T-helper 2 cell treated with Interferon-gamma antibody and Interleukin-4, amounts not matched to agents 5 μg/mL and 100 μg/mL, for 36 hours (primary cell): ENCODE data around the gene CDS1.
A peak's percentile ranks its signal among the peaks of the same experiment; 100 is the strongest.

ENCODE experiments used
- DNase-seq: peaks from one replicate; pipeline ENCODE4 v3.0.0; 2021; ENCODE audit warnings: low spot score
- H3K27ac Mint-ChIP-seq: one replicate; pipeline ENCODE4 v1.8.0; 2021; ENCODE audit warnings: mild to moderate bottlenecking, mixed read lengths
- H3K27me3 Mint-ChIP-seq: one replicate; pipeline ENCODE4 v1.8.0; 2021; ENCODE audit warnings: low read depth, mixed read lengths
- H3K36me3 Mint-ChIP-seq: one replicate; pipeline ENCODE4 v1.8.0; 2021; ENCODE audit warnings: low read depth, mixed read lengths
- H3K4me1 Mint-ChIP-seq: one replicate; pipeline ENCODE4 v1.8.0; 2021; ENCODE audit warnings: low read depth, mixed read lengths
- H3K4me3 Mint-ChIP-seq: one replicate; pipeline ENCODE4 v1.8.0; 2022; ENCODE audit warnings: mild to moderate bottlenecking, moderate library complexity, mixed read lengths
- H3K9me3 Mint-ChIP-seq: one replicate; pipeline ENCODE4 v1.8.0; 2021; ENCODE audit warnings: mixed read lengths

Gene CDS1

GRCh38 chr4:84579403-84579776 lies 3.5 kb upstream of the CDS1 start:
- peaks cover 38% of the 10 kb centered on the region for H3K27me3 Mint-ChIP-seq
- no peaks in the 10 kb centered on the region for H3K36me3 Mint-ChIP-seq
- no peak overlapping the region for H3K4me3 Mint-ChIP-seq
- no peak overlapping the region for H3K27ac Mint-ChIP-seq
- H3K4me1 Mint-ChIP-seq, result peaks cover 18% of the 10 kb centered on the region
- H3K9me3 Mint-ChIP-seq, result no peaks in the 10 kb centered on the region
- DNase-seq, result no peak

- peak; percentile 81 for DNase-seq
- peak overlapping the region; percentile 75 for H3K4me3 Mint-ChIP-seq
- H3K27ac Mint-ChIP-seq, result no peak overlapping the region
- peaks cover 62% of the 10 kb centered on the region for H3K27me3 Mint-ChIP-seq
- H3K9me3 Mint-ChIP-seq, result no peaks in the 10 kb centered on the region
- no peaks in the 10 kb centered on the region for H3K36me3 Mint-ChIP-seq
- H3K4me1 Mint-ChIP-seq, result peaks cover 16% of the 10 kb centered on the region
Measured at GRCh38 chr4:84582302-84582987, 482 bp upstream of the CDS1 start.

- peaks cover 16% of the 10 kb centered on the region for H3K4me1 Mint-ChIP-seq
- H3K4me3 Mint-ChIP-seq, result peak overlapping the region; percentile 73
- H3K36me3 Mint-ChIP-seq, result no peaks in the 10 kb centered on the region
- H3K9me3 Mint-ChIP-seq, result no peaks in the 10 kb centered on the region
- H3K27ac Mint-ChIP-seq, result no peak overlapping the region
- H3K27me3 Mint-ChIP-seq, result peaks cover 56% of the 10 kb centered on the region
- no peak for DNase-seq
Measured at GRCh38 chr4:84583876-84584380, 1.0 kb downstream of the CDS1 start.

GRCh38 chr4:84585251-84585650 lies 2.3 kb downstream of the CDS1 start:
- Mint-ChIP-seq H3K27ac (no peak overlapping the region), H3K36me3 (no peaks in the 10 kb centered on the region), H3K27me3 (peaks cover 56% of the 10 kb centered on the region), H3K9me3 (no peaks in the 10 kb centered on the region), H3K4me3 (no peak overlapping the region), H3K4me1 (peaks cover 16% of the 10 kb centered on the region)
- DNase-seq, result no peak

- Mint-ChIP-seq H3K36me3 (no peaks in the 10 kb centered on the region), H3K4me1 (no peaks in the 10 kb centered on the region), H3K4me3 (no peak overlapping the region), H3K9me3 (no peaks in the 10 kb centered on the region), H3K27ac (no peak overlapping the region), H3K27me3 (peaks cover 3% of the 10 kb centered on the region)
- no peak for DNase-seq
Measured at GRCh38 chr4:84594724-84595123, 11.8 kb downstream of the CDS1 start.

GRCh38 chr4:84596826-84597225 lies 13.9 kb downstream of the CDS1 start:
- Mint-ChIP-seq H3K4me3 (no peak overlapping the region), H3K36me3 (no peaks in the 10 kb centered on the region), H3K4me1 (no peaks in the 10 kb centered on the region), H3K27ac (no peak overlapping the region), H3K27me3 (no peaks in the 10 kb centered on the region), H3K9me3 (no peaks in the 10 kb centered on the region)
- DNase-seq, result no peak

- H3K27me3 Mint-ChIP-seq, result no peaks in the 10 kb centered on the region
- no peak for DNase-seq
- H3K27ac Mint-ChIP-seq, result no peak overlapping the region
- H3K4me3 Mint-ChIP-seq, result no peak overlapping the region
- H3K9me3 Mint-ChIP-seq, result no peaks in the 10 kb centered on the region
- H3K36me3 Mint-ChIP-seq, result no peaks in the 10 kb centered on the region
- H3K4me1 Mint-ChIP-seq, result no peaks in the 10 kb centered on the region
Measured at GRCh38 chr4:84597450-84597849, 14.5 kb downstream of the CDS1 start.

GRCh38 chr4:84606645-84607044 lies 23.7 kb downstream of the CDS1 start:
- Mint-ChIP-seq H3K27ac (no peak overlapping the region), H3K27me3 (no peaks in the 10 kb centered on the region), H3K4me1 (no peaks in the 10 kb centered on the region), H3K36me3 (no peaks in the 10 kb centered on the region), H3K9me3 (no peaks in the 10 kb centered on the region), H3K4me3 (no peak overlapping the region)
- DNase-seq, result no peak

- no peak overlapping the region for H3K4me3 Mint-ChIP-seq
- H3K27me3 Mint-ChIP-seq, result no peaks in the 10 kb centered on the region
- H3K27ac Mint-ChIP-seq, result no peak overlapping the region
- DNase-seq, result no peak
- H3K4me1 Mint-ChIP-seq, result no peaks in the 10 kb centered on the region
- H3K36me3 Mint-ChIP-seq, result no peaks in the 10 kb centered on the region
- no peaks in the 10 kb centered on the region for H3K9me3 Mint-ChIP-seq
Measured at GRCh38 chr4:84611531-84611930, 28.6 kb downstream of the CDS1 start.

GRCh38 chr4:84614891-84615290 lies 32.0 kb downstream of the CDS1 start:
- Mint-ChIP-seq H3K4me3 (no peak overlapping the region), H3K27ac (no peak overlapping the region), H3K27me3 (no peaks in the 10 kb centered on the region), H3K4me1 (no peaks in the 10 kb centered on the region), H3K36me3 (no peaks in the 10 kb centered on the region), H3K9me3 (no peaks in the 10 kb centered on the region)
- DNase-seq, result no peak

- no peaks in the 10 kb centered on the region for H3K36me3 Mint-ChIP-seq
- no peaks in the 10 kb centered on the region for H3K27me3 Mint-ChIP-seq
- H3K27ac Mint-ChIP-seq, result no peak overlapping the region
- no peaks in the 10 kb centered on the region for H3K4me1 Mint-ChIP-seq
- H3K9me3 Mint-ChIP-seq, result no peaks in the 10 kb centered on the region
- H3K4me3 Mint-ChIP-seq, result no peak overlapping the region
- DNase-seq, result no peak
Measured at GRCh38 chr4:84615355-84615754, 32.4 kb downstream of the CDS1 start.

GRCh38 chr4:84622959-84623358 lies 40.0 kb downstream of the CDS1 start:
- Mint-ChIP-seq H3K4me3 (no peak overlapping the region), H3K9me3 (no peaks in the 10 kb centered on the region), H3K27me3 (no peaks in the 10 kb centered on the region), H3K36me3 (no peaks in the 10 kb centered on the region), H3K4me1 (no peaks in the 10 kb centered on the region), H3K27ac (no peak overlapping the region)
- DNase-seq, result no peak

GRCh38 chr4:84623661-84624060 lies 40.7 kb downstream of the CDS1 start:
- Mint-ChIP-seq H3K4me1 (no peaks in the 10 kb centered on the region), H3K27ac (no peak overlapping the region), H3K4me3 (no peak overlapping the region), H3K9me3 (no peaks in the 10 kb centered on the region), H3K36me3 (no peaks in the 10 kb centered on the region), H3K27me3 (no peaks in the 10 kb centered on the region)
- DNase-seq, result no peak

- Mint-ChIP-seq H3K4me1 (no peaks in the 10 kb centered on the region), H3K9me3 (no peaks in the 10 kb centered on the region), H3K27ac (no peak overlapping the region), H3K27me3 (no peaks in the 10 kb centered on the region), H3K4me3 (no peak overlapping the region), H3K36me3 (no peaks in the 10 kb centered on the region)
- DNase-seq, result no peak
Measured at GRCh38 chr4:84626673-84627072, 43.7 kb downstream of the CDS1 start.

- no peaks in the 10 kb centered on the region for H3K27me3 Mint-ChIP-seq
- no peaks in the 10 kb centered on the region for H3K9me3 Mint-ChIP-seq
- H3K36me3 Mint-ChIP-seq, result no peaks in the 10 kb centered on the region
- H3K4me1 Mint-ChIP-seq, result no peaks in the 10 kb centered on the region
- no peak overlapping the region for H3K27ac Mint-ChIP-seq
- DNase-seq, result no peak
- no peak overlapping the region for H3K4me3 Mint-ChIP-seq
Measured at GRCh38 chr4:84631573-84631972, 48.6 kb downstream of the CDS1 start.
